HEK293 (cell line): ENCODE measurements around the gene LSM7.
A peak's percentile ranks its signal among the peaks of the same experiment; 100 is the strongest.

Experiments
- CTCF ChIA-PET: fragments of 350-600 bp; formaldehyde crosslinking; extraction: SDS; loops from one replicate; lab custom pipeline; 2021; ENCODE audit warnings: antibody characterized with exemption; lab: Yijun Ruan, JAX
- POLR2A ChIA-PET: fragments of 300-600 bp; formaldehyde crosslinking; extraction: SDS; loops from one replicate; lab custom pipeline; 2020; ENCODE audit warnings: antibody characterized with exemption, inconsistent platforms; lab: Yijun Ruan, JAX
- H3K27ac ChIP-seq: fragments of 200-500 bp; sonication (Bioruptor generic); 2 replicates; pipeline ENCODE4 v1.5.1; 2014; ENCODE audit warnings: low read depth, low read length, control low read depth, inconsistent platforms; ENCODE audit errors: extremely low read depth
- H3K36me3 ChIP-seq, 2 experiments: fragments of 200-500 bp in 1 of 2; sonication (Bioruptor generic) in 1 of 2; 1 replicate in 1 of 2; 2 replicates in 1 of 2; pipeline ENCODE4 v1.5.1; 2014 to 2017; ENCODE audit warnings: inconsistent platforms in 2 of 2, low read length in 2 of 2; ENCODE audit not compliant: control insufficient read depth in 2 of 2, insufficient read depth in 1 of 2
- H3K4me1 ChIP-seq: fragments of 200-500 bp; sonication (Bioruptor generic); 2 replicates; pipeline ENCODE4 v1.5.1; 2014; ENCODE audit warnings: mild to moderate bottlenecking, low read length, inconsistent platforms; ENCODE audit not compliant: control insufficient read depth, insufficient read depth
- H3K4me3 ChIP-seq: 2 replicates; pipeline ENCODE4 v1.5.1; 2011; ENCODE audit warnings: low read depth, mild to moderate bottlenecking, control low read depth, low read length, moderate library complexity
- H3K9me3 ChIP-seq: fragments of 200-500 bp; sonication (Bioruptor generic); 2 replicates; pipeline ENCODE4 v1.5.1; 2014; ENCODE audit warnings: low read depth, low read length, inconsistent platforms; ENCODE audit not compliant: control insufficient read depth, insufficient read depth
- PRDM1 ChIP-seq: fragments of 450-650 bp; formaldehyde crosslinking; IDR thresholded peaks from 2 replicates; pipeline ENCODE4; 2016; ENCODE audit warnings: missing biosample characterization, missing genetic modification characterization
- SP3 ChIP-seq: fragments of 450-650 bp; formaldehyde crosslinking; IDR thresholded peaks from 2 replicates; pipeline ENCODE4 v1.5.1; 2016; ENCODE audit warnings: missing biosample characterization, missing genetic modification characterization
- SP7 ChIP-seq: fragments of 450-650 bp; formaldehyde crosslinking; IDR thresholded peaks from 2 replicates; pipeline ENCODE4 v1.5.1; 2016; ENCODE audit warnings: missing biosample characterization, missing genetic modification characterization
- ZIC2 ChIP-seq: fragments of 450-650 bp; formaldehyde crosslinking; IDR thresholded peaks from 2 replicates; pipeline ENCODE4 v1.5.1; 2016; ENCODE audit warnings: missing biosample characterization, missing genetic modification characterization
- ZNF10 ChIP-seq: fragments of 450-650 bp; formaldehyde crosslinking; IDR thresholded peaks from 2 replicates; pipeline ENCODE4 v1.5.1; 2017; ENCODE audit warnings: missing biosample characterization, missing genetic modification characterization
- ZNF202 ChIP-seq: fragments of 450-650 bp; formaldehyde crosslinking; IDR thresholded peaks from 2 replicates; pipeline ENCODE4 v1.5.1; 2016; ENCODE audit warnings: missing biosample characterization, missing genetic modification characterization, borderline replicate concordance
- ZNF221 ChIP-seq: fragments of 450-650 bp; formaldehyde crosslinking; IDR thresholded peaks from 2 replicates; pipeline ENCODE4 v1.5.1; 2017; ENCODE audit warnings: missing biosample characterization, missing genetic modification characterization, borderline replicate concordance
- ZNF248 ChIP-seq: fragments of 450-650 bp; formaldehyde crosslinking; IDR thresholded peaks from 2 replicates; pipeline ENCODE4 v1.5.1; 2017; ENCODE audit warnings: missing biosample characterization, missing genetic modification characterization
- ZNF266 ChIP-seq: fragments of 450-650 bp; formaldehyde crosslinking; IDR thresholded peaks from 2 replicates; pipeline ENCODE4 v1.5.1; 2016; ENCODE audit warnings: missing biosample characterization, missing genetic modification characterization, low read depth
- ZNF302 ChIP-seq: fragments of 450-650 bp; formaldehyde crosslinking; IDR thresholded peaks from 2 replicates; pipeline ENCODE4 v1.5.1; 2016; ENCODE audit warnings: missing biosample characterization, missing genetic modification characterization, low read depth
- ZNF341 ChIP-seq: fragments of 450-650 bp; formaldehyde crosslinking; IDR thresholded peaks from 2 replicates; pipeline ENCODE4; 2016; ENCODE audit warnings: low read depth, missing biosample characterization, missing genetic modification characterization
- ZNF398 ChIP-seq: fragments of 450-650 bp; formaldehyde crosslinking; IDR thresholded peaks from 2 replicates; pipeline ENCODE4 v1.5.1; 2017; ENCODE audit warnings: missing biosample characterization, missing genetic modification characterization
- ZNF48 ChIP-seq: fragments of 450-650 bp; formaldehyde crosslinking; IDR thresholded peaks from 2 replicates; pipeline ENCODE4 v1.5.1; 2016; ENCODE audit warnings: missing biosample characterization, missing genetic modification characterization
- ZNF600 ChIP-seq: fragments of 450-650 bp; formaldehyde crosslinking; IDR thresholded peaks from 2 replicates; pipeline ENCODE4 v1.5.1; 2016; ENCODE audit warnings: missing biosample characterization, missing genetic modification characterization
- ZSCAN5A ChIP-seq: fragments of 450-650 bp; formaldehyde crosslinking; IDR thresholded peaks from 2 replicates; pipeline ENCODE4 v1.5.1; 2016; ENCODE audit warnings: missing biosample characterization, missing genetic modification characterization
- TF ChIP-seq, protein P1 (sequence below): fragments of 450-650 bp; formaldehyde crosslinking; IDR thresholded peaks from 2 replicates; pipeline ENCODE4 v1.5.1; 2016; ENCODE audit warnings: missing biosample characterization, missing genetic modification characterization
- TF ChIP-seq, protein P2 (sequence below): fragments of 450-650 bp; formaldehyde crosslinking; IDR thresholded peaks from 2 replicates; pipeline ENCODE4 v1.5.1; 2016; ENCODE audit warnings: missing biosample characterization, missing genetic modification characterization
- TF ChIP-seq, protein P3 (sequence below): fragments of 450-650 bp; formaldehyde crosslinking; optimal IDR thresholded peaks from 2 replicates; pipeline ENCODE3; 2016; ENCODE audit warnings: missing biosample characterization, mild to moderate bottlenecking, missing genetic modification characterization
- TF ChIP-seq, protein P4 (sequence below): fragments of 450-650 bp; formaldehyde crosslinking; IDR thresholded peaks from 2 replicates; pipeline ENCODE4 v1.5.0; 2017; ENCODE audit warnings: missing biosample characterization, missing genetic modification characterization, borderline replicate concordance
- TF ChIP-seq, protein P5 (sequence below): fragments of 450-650 bp; formaldehyde crosslinking; IDR thresholded peaks from 2 replicates; pipeline ENCODE4 v1.5.1; 2017; ENCODE audit warnings: missing biosample characterization, missing genetic modification characterization

LSM7 gene

DNA sequence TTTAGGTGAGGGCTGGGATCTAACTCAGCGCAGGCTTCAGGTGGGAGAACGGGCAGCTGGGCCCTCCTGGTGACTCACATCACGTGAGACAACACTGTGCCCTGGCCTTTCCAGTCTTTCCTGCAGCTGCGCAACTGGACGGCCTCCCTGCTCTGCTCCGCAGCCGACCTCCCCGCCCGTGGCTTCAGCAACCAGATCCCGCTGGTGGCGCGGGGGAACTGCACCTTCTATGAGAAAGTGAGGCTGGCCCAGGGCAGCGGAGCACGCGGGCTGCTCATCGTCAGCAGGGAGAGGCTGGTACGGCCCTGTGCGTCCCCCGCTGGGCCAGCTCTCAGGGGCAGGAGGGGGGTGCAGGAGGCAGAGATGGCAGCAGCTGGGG, 8.9 kb upstream of the LSM7 start:
- Histone ChIP-seq H3K4me3 (no peak overlapping the region), H3K36me3 (peaks cover 0 to 36% of the 10 kb centered on the region in 2 experiments; a peak in 1 of 3 replicates), H3K4me1 (no peaks in the 10 kb centered on the region), H3K27ac (no peak overlapping the region), H3K9me3 (no peaks in the 10 kb centered on the region)
- peak; percentile 54 for TF ChIP-seq ZIC2
- 0 out of 2 replicates have a peak, but pooled peaks have one; percentile 33 for TF ChIP-seq ZNF341 (tag by site-specific recombination)
- TF ChIP-seq ZNF10 = no peak
- TF ChIP-seq ZNF221 (tag by site-specific recombination) = no peak
- TF ChIP-seq PRDM1 = peak; percentile 18; the same call in 1 of the 2 replicates
- TF ChIP-seq ZNF398 = no peak
- peak; percentile 46; the same call in 1 of the 2 replicates for TF ChIP-seq ZNF600 (tag by site-specific recombination)
- TF ChIP-seq, protein P1, sequence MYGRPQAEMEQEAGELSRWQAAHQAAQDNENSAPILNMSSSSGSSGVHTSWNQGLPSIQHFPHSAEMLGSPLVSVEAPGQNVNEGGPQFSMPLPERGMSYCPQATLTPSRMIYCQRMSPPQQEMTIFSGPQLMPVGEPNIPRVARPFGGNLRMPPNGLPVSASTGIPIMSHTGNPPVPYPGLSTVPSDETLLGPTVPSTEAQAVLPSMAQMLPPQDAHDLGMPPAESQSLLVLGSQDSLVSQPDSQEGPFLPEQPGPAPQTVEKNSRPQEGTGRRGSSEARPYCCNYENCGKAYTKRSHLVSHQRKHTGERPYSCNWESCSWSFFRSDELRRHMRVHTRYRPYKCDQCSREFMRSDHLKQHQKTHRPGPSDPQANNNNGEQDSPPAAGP = no peak
- no peak for TF ChIP-seq SP3 (tag by site-specific recombination)
- TF ChIP-seq ZNF48 (tag by site-specific recombination) = no peak
- ChIA-PET CTCF (no interaction called here), POLR2A (no interaction called here)

DNA sequence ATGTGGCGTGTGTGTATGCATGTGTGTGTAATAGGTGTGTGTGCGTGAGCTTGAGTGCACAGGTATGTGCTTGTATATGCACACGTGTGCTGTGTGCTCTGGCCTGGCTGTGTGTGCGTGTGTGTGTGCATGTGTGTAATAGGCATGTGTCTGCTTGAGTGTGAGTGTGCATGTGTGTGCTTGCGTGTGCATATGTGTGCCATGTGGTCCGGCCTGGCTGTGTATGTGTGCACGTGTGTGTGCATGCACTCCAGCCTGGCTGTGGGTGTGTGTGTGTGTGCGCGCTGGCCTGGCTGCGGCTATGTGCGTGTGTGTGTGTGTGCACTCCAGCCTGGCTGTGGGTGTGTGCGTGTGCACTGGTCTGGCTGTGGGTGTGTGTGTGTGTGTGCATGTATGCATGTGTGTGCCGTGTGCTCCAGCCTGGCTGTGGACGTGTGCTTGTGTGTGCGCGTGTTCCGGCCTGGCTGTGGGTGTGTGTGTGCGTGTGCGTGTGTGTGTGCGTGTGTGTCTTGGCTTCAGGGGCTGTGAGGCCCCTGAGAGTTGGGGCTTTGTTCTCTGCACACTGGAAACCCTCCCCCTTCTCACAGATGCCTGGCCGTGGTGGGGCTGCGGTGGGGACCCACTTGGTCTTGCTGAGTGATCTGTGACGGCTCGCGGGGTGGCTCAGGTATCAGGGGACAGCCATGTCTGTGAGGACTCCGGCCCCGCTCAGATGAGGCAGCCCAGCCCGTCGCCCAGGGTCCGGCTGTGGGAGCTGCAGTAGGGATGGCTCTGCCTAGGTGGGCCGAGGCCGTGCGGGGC, 8.3 kb upstream of the LSM7 start:
- Histone ChIP-seq H3K9me3 (no peaks in the 10 kb centered on the region), H3K36me3 (peaks cover 0 to 36% of the 10 kb centered on the region in 2 experiments; a peak in 1 of 3 replicates), H3K4me3 (no peak overlapping the region), H3K4me1 (peaks cover 2% of the 10 kb centered on the region; the same call in 1 of the 2 replicates), H3K27ac (no peak overlapping the region)
- POLR2A ChIA-PET = no interaction called here
- CTCF ChIA-PET = no interaction called here
- TF ChIP-seq ZNF302 (no peak), ZNF248 (0 out of 2 replicates have a peak, but pooled peaks have one; percentile 13), ZNF202 (no peak), ZNF266 (tag by site-specific recombination) (no peak), ZSCAN5A (0 out of 2 replicates have a peak, but pooled peaks have one; percentile 0), SP7 (tag by site-specific recombination) (no peak)
- TF ChIP-seq, protein P2, sequence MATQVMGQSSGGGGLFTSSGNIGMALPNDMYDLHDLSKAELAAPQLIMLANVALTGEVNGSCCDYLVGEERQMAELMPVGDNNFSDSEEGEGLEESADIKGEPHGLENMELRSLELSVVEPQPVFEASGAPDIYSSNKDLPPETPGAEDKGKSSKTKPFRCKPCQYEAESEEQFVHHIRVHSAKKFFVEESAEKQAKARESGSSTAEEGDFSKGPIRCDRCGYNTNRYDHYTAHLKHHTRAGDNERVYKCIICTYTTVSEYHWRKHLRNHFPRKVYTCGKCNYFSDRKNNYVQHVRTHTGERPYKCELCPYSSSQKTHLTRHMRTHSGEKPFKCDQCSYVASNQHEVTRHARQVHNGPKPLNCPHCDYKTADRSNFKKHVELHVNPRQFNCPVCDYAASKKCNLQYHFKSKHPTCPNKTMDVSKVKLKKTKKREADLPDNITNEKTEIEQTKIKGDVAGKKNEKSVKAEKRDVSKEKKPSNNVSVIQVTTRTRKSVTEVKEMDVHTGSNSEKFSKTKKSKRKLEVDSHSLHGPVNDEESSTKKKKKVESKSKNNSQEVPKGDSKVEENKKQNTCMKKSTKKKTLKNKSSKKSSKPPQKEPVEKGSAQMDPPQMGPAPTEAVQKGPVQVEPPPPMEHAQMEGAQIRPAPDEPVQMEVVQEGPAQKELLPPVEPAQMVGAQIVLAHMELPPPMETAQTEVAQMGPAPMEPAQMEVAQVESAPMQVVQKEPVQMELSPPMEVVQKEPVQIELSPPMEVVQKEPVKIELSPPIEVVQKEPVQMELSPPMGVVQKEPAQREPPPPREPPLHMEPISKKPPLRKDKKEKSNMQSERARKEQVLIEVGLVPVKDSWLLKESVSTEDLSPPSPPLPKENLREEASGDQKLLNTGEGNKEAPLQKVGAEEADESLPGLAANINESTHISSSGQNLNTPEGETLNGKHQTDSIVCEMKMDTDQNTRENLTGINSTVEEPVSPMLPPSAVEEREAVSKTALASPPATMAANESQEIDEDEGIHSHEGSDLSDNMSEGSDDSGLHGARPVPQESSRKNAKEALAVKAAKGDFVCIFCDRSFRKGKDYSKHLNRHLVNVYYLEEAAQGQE (tag by site-specific recombination) = no peak
- TF ChIP-seq, protein P3, sequence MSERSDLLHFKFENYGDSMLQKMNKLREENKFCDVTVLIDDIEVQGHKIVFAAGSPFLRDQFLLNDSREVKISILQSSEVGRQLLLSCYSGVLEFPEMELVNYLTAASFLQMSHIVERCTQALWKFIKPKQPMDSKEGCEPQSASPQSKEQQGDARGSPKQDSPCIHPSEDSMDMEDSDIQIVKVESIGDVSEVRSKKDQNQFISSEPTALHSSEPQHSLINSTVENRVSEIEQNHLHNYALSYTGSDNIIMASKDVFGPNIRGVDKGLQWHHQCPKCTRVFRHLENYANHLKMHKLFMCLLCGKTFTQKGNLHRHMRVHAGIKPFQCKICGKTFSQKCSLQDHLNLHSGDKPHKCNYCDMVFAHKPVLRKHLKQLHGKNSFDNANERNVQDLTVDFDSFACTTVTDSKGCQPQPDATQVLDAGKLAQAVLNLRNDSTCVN (tag by site-specific recombination) = peak; percentile 19
- TF ChIP-seq, protein P4, sequence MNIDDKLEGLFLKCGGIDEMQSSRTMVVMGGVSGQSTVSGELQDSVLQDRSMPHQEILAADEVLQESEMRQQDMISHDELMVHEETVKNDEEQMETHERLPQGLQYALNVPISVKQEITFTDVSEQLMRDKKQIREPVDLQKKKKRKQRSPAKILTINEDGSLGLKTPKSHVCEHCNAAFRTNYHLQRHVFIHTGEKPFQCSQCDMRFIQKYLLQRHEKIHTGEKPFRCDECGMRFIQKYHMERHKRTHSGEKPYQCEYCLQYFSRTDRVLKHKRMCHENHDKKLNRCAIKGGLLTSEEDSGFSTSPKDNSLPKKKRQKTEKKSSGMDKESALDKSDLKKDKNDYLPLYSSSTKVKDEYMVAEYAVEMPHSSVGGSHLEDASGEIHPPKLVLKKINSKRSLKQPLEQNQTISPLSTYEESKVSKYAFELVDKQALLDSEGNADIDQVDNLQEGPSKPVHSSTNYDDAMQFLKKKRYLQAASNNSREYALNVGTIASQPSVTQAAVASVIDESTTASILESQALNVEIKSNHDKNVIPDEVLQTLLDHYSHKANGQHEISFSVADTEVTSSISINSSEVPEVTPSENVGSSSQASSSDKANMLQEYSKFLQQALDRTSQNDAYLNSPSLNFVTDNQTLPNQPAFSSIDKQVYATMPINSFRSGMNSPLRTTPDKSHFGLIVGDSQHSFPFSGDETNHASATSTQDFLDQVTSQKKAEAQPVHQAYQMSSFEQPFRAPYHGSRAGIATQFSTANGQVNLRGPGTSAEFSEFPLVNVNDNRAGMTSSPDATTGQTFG (tag by site-specific recombination) = 0 out of 2 replicates have a peak, but pooled peaks have one; percentile 8
- TF ChIP-seq, protein P5, sequence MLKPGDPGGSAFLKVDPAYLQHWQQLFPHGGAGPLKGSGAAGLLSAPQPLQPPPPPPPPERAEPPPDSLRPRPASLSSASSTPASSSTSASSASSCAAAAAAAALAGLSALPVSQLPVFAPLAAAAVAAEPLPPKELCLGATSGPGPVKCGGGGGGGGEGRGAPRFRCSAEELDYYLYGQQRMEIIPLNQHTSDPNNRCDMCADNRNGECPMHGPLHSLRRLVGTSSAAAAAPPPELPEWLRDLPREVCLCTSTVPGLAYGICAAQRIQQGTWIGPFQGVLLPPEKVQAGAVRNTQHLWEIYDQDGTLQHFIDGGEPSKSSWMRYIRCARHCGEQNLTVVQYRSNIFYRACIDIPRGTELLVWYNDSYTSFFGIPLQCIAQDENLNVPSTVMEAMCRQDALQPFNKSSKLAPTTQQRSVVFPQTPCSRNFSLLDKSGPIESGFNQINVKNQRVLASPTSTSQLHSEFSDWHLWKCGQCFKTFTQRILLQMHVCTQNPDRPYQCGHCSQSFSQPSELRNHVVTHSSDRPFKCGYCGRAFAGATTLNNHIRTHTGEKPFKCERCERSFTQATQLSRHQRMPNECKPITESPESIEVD (tag by site-specific recombination) = no peak
